Nephron progenitor cell (in vitro differentiated cells): ENCODE results near the gene HMG20A.

Experiments
- DNase-seq: peaks from one replicate; pipeline ENCODE4 v3.0.0; 2021
- H3K27ac Mint-ChIP-seq: 2 replicates; pipeline ENCODE4 v1.8.0; 2021; ENCODE audit warnings: mild to moderate bottlenecking, moderate library complexity, mixed read lengths
- H3K27me3 Mint-ChIP-seq: 2 replicates; pipeline ENCODE4 v1.8.0; 2021; ENCODE audit warnings: mild to moderate bottlenecking, low read depth, mixed read lengths; ENCODE audit not compliant: poor library complexity
- H3K36me3 Mint-ChIP-seq: 2 replicates; pipeline ENCODE4 v1.8.0; 2021; ENCODE audit warnings: low read depth, mixed read lengths
- H3K4me1 Mint-ChIP-seq: 2 replicates; pipeline ENCODE4 v1.8.0; 2021; ENCODE audit warnings: mixed read lengths
- H3K4me3 Mint-ChIP-seq: 2 replicates; pipeline ENCODE4 v1.8.0; 2021; ENCODE audit warnings: mild to moderate bottlenecking, moderate library complexity, mixed read lengths
- H3K9me3 Mint-ChIP-seq: 2 replicates; pipeline ENCODE4 v1.8.0; 2021; ENCODE audit warnings: mild to moderate bottlenecking, moderate library complexity, mixed read lengths
- CTCF ChIP-seq: fragments of 200-600 bp; sonication (generic); IDR thresholded peaks from 2 replicates; pipeline ENCODE4 v1.5.0; 2021; ENCODE audit warnings: antibody characterized with exemption

Gene HMG20A

DNA sequence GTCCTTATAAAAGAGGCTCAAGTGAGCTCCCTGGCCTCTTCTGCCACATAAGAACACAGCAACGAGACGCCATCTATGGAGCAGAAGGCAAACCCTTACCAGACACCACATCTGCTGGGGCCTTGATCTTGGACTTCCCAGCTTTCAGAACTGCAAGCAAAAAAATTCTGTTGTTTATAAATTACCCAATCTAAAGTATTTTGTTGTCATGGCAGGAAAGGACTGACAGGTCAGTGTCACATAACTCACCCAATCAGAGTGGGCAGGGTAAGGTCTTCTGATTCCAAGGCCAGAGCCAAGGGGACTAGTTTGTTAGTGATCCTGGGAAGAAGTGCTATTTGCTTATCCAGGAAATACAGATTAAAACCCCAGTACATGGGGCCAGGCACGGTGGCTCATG, 98.9 kb downstream of the HMG20A start:
- H3K36me3 Mint-ChIP-seq = no peaks in the 10 kb centered on the region

GRCh38 chr15:77521206-77521605, 100.5 kb downstream of the HMG20A start:
- Mint-ChIP-seq H3K27ac (no peak overlapping the region), H3K36me3 (no peaks in the 10 kb centered on the region), H3K9me3 (no peaks in the 10 kb centered on the region), H3K27me3 (peaks cover 9% of the 10 kb centered on the region), H3K4me1 (peaks cover 22% of the 10 kb centered on the region), H3K4me3 (no peak overlapping the region)
- no peak for TF ChIP-seq CTCF
- no peak for DNase-seq

More for the DNA sequence above, 98.9 kb downstream of the HMG20A start:
- Mint-ChIP-seq H3K4me1 (peaks cover 25% of the 10 kb centered on the region), H3K27me3 (peaks cover 6% of the 10 kb centered on the region), H3K27ac (no peak overlapping the region), H3K9me3 (no peaks in the 10 kb centered on the region), H3K4me3 (no peak overlapping the region)
- no peak for DNase-seq
- TF ChIP-seq CTCF = no peak

DNA sequence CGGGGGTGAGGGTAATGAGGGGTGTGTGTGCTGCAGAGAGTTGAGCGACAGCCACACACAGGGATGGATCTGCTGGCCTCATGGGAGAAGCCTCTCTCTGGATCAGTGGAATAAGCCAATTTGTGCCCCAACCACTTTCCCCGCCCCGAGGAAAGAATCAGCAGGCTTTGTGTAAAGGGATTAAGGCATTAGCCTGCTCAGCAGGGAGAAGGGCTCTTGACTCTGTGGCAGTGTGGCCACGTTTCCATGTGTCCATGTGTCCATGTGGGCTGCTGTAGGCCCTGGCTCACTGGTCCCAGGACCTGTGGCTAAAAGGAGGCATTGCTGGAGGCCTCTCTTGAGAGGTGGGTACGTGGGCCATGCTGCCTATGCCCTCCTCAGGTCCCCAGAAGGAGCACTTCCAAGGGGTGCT, 104.7 kb downstream of the HMG20A start:
- Mint-ChIP-seq H3K4me1 (peaks cover 50% of the 10 kb centered on the region), H3K27ac (no peak overlapping the region), H3K36me3 (no peaks in the 10 kb centered on the region), H3K9me3 (no peaks in the 10 kb centered on the region), H3K4me3 (no peak overlapping the region), H3K27me3 (peaks cover 4% of the 10 kb centered on the region)
- DNase-seq = no peak
- TF ChIP-seq CTCF = no peak

GRCh38 chr15:77525907-77526594, 105.4 kb downstream of the HMG20A start:
- Mint-ChIP-seq H3K36me3 (no peaks in the 10 kb centered on the region), H3K4me1 (peaks cover 57% of the 10 kb centered on the region), H3K4me3 (peak overlapping the region; percentile 23), H3K27me3 (peaks cover 6% of the 10 kb centered on the region), H3K27ac (peak overlapping the region; percentile 88), H3K9me3 (no peaks in the 10 kb centered on the region)
- no peak for DNase-seq
- no peak for TF ChIP-seq CTCF

DNA sequence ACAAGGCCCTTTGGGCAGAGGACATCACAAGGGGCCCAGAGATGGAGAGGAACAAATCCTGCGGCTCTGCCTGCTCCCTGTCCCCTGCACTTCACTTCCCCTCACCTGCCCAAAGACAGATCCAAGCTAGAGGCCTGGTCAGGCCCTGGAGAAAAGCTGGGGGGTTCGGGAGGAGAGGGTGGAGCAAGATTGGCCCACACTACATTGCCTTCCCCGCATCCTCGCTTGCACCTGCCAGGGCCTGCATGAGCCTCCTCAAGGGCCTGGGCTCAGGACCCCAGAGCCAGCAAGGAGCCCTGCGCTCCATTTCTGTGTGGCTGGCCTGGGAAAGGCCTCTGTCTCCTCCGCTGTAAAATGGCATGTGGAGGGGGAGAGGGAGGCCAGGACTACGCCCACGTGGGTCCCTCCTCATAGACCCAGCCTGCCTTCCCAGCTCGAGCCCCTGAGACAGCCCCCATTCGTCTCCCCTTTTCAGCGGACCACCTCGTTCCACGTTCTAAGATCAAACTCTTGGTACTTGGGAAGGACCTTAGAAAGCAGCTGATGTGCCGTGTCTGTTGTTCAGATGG, 106.0 kb downstream of the HMG20A start:
- H3K9me3 Mint-ChIP-seq = no peaks in the 10 kb centered on the region
- no peak for TF ChIP-seq CTCF
- H3K27me3 Mint-ChIP-seq = peaks cover 6% of the 10 kb centered on the region
- peaks cover 62% of the 10 kb centered on the region for H3K4me1 Mint-ChIP-seq
- no peaks in the 10 kb centered on the region for H3K36me3 Mint-ChIP-seq
- DNase-seq = no peak
- no peak overlapping the region for H3K4me3 Mint-ChIP-seq
- peak overlapping the region; percentile 96 for H3K27ac Mint-ChIP-seq
